Transverse colon (tissue), 4 donors: ENCODE measurements around the gene TUBA3E. TPM values are rescaled to one million over a fixed set of nuclear protein-coding genes. Genes with fewer than 3 reads are reported as not detected.
A peak's percentile ranks its signal among the peaks of the same experiment; 100 is the strongest.
"Not testable (repeated sequence)": the region's sequence is repeated elsewhere in the genome, so short reads cannot be mapped to it uniquely, and the experiment has no call there.

Source experiments
- DNase-seq: peaks from one replicate; pipeline ENCODE4 v3.0.0-alpha.2; 2019
- H3K27ac ChIP-seq, 4 donors: fragments of 200-600 bp; sonication (generic); 2 replicates each; pipeline ENCODE4 v1.5.1; 2016 to 2018; ENCODE audit warnings: inconsistent platforms in 4 of 4
- H3K27me3 ChIP-seq: fragments of 200-600 bp; sonication (generic); 2 replicates; pipeline ENCODE4 v1.5.1; 2017; ENCODE audit warnings: inconsistent platforms
- H3K36me3 ChIP-seq, 4 donors: fragments of 200-600 bp; sonication (generic); 2 replicates each; pipeline ENCODE4 v1.5.1; 2017 to 2019; ENCODE audit warnings: inconsistent platforms in 4 of 4
- H3K4me1 ChIP-seq, 4 donors: fragments of 200-600 bp; sonication (generic); 2 replicates each; pipeline ENCODE4 v1.5.1; 2017 to 2020; ENCODE audit warnings: inconsistent platforms in 4 of 4
- H3K4me3 ChIP-seq, 4 donors: fragments of 200-600 bp; sonication (generic); 1 replicate in 1 of 4; 2 replicates in 3 of 4; pipeline versions ENCODE4 v1.5.1 to v1.6.1; 2017 to 2019; ENCODE audit warnings: inconsistent platforms in 4 of 4
- H3K9me3 ChIP-seq, 2 donors: fragments of 200-600 bp; sonication (generic); 2 replicates each; pipeline ENCODE4 v1.5.1; 2017 to 2019; ENCODE audit warnings: inconsistent platforms in 2 of 2
- CTCF ChIP-seq, 5 experiments: fragments of 200-600 bp in 3 of 5; fragments of 450-650 bp in 2 of 5; sonication (generic) in 3 of 5; IDR thresholded peaks; 1 replicate in 2 of 5; 2 replicates in 3 of 5; pipeline ENCODE4 v1.5.1; 2016 to 2017; ENCODE audit warnings: antibody characterized with exemption in 5 of 5, inconsistent platforms in 3 of 5, mild to moderate bottlenecking in 2 of 5, moderate library complexity in 1 of 5
- EP300 ChIP-seq: sonication (generic); formaldehyde crosslinking; IDR thresholded peaks from one replicate; pipeline ENCODE4 v1.6.1; 2017; ENCODE audit warnings: antibody characterized with exemption, low read depth
- POLR2A ChIP-seq: fragments of 450-650 bp; IDR thresholded peaks from one replicate; pipeline ENCODE4 v1.6.1; 2016; ENCODE audit warnings: antibody characterized with exemption, mild to moderate bottlenecking, moderate library complexity
- POLR2AphosphoS5 ChIP-seq, 3 donors: sonication (generic); formaldehyde crosslinking; IDR thresholded peaks; one replicate each; pipeline ENCODE4 v1.6.1; 2016; ENCODE audit warnings: antibody characterized with exemption in 3 of 3
- WGBS, 2 donors: methylation state at CpG; one replicate each; pipeline ENCODE4 v1.1.5; 2018; ENCODE audit warnings: low coverage in 1 of 2; 5-methylcytosine and 5-hydroxymethylcytosine counted together
- in situ Hi-C, 4 donors: fragments of 200-750 bp; cut with MboI; loops; one replicate each; pipeline versions ENCODE4 v1.15.0 to v1.15.1; 2017; ENCODE audit warnings: low sequenced_read_pairs in 3 of 4, low pct_ligation_motif_present in 1 of 4, low pct_unique_long_range_greater_than_20kb in 1 of 4
- intact Hi-C: fragments of 100-400 bp; cut with DNase I; formaldehyde crosslinking; loops from one replicate; pipeline ENCODE4 v1.15.1; 2023; ENCODE audit warnings: low total_unique reads
- total RNA-seq, 4 donors: library from RNA; depleted of rRNA; stranded (reverse); fragments of >200 nt; gene quantifications; one replicate each; pipeline ENCODE4 v1.1.0, GENCODE V29; 2016

Gene TUBA3E
- total RNA-seq, 4 donors from 2014 or later = 0.27 TPM; not detected in 3

GRCh38 chr2:130183512-130184373, 14.5 kb downstream of the TUBA3E start:
- H3K27ac ChIP-seq = peak overlapping the region; percentile 71 to 97 (median 92)
- H3K27me3 ChIP-seq = no peaks in the 10 kb centered on the region
- WGBS, 2 donors = 76% methylated on average over 26 of the region's 26 CpGs; no CpG with 5 or more reads in 1 of the 2 donors
- peaks cover 15 to 23% (median 22%) of the 10 kb centered on the region in 4 donors for H3K4me1 ChIP-seq
- no peak for TF ChIP-seq POLR2A
- TF ChIP-seq EP300 = no peak
- intact Hi-C loops = loop anchor here (10.0 kb wide), 1 partner anchor 151 kb away; no protein-coding TSS in a partner anchor
- no peaks in the 10 kb centered on the region for H3K9me3 ChIP-seq
- in situ Hi-C loops = loop anchor here in 1 of 4 donors (10.0 kb wide), 1 partner anchor 151 kb away; no protein-coding TSS in a partner anchor
- DNase-seq = no peak
- peak overlapping the region in 2 of 4 donors; percentile 93 to 96 for H3K4me3 ChIP-seq
- H3K36me3 ChIP-seq = no peaks in the 10 kb centered on the region

- 30% methylated on average over 17 of the region's 23 CpGs; no CpG with 5 or more reads in 1 of the 2 donors for WGBS, 2 donors
- Histone ChIP-seq H3K4me1 (peaks cover 15 to 23% (median 22%) of the 10 kb centered on the region in 4 donors), H3K4me3 (peak overlapping the region; percentile 18 to 98 (median 94)), H3K27ac (peak overlapping the region; percentile 71 to 97 (median 92))
- in situ Hi-C loops = loop anchor here in 1 of 4 donors (10.0 kb wide), 1 partner anchor 152 kb away; no protein-coding TSS in a partner anchor
- not testable (repeated sequence) for H3K27me3 ChIP-seq, DNase-seq, H3K36me3 ChIP-seq, H3K9me3 ChIP-seq
- intact Hi-C loops = loop anchor here (10.0 kb wide), 1 partner anchor 152 kb away; no protein-coding TSS in a partner anchor
Measured at GRCh38 chr2:130182826-130183511, 15.3 kb downstream of the TUBA3E start.

GRCh38 chr2:130181880-130182682, 16.2 kb downstream of the TUBA3E start, which contains the start of gene MZT2B:
TSS of gene MZT2B (plus strand) at chr2:130182262. CDS start at chr2:130182283, 21 bp downstream.
- intact Hi-C loops = loop anchor here (10.0 kb wide), 1 partner anchor 153 kb away; no protein-coding TSS in a partner anchor

GRCh38 chr2:130181325-130181879, 16.8 kb downstream of the TUBA3E start, which contains the start of gene SMPD4:
TSS of gene SMPD4 (minus strand) at chr2:130181602. CDS start at chr2:130176592, 5,010 bp downstream.
- Histone ChIP-seq H3K9me3 (no peaks in the 10 kb centered on the region), H3K4me1 (peaks cover 15 to 23% (median 22%) of the 10 kb centered on the region in 4 donors), H3K27me3 (no peaks in the 10 kb centered on the region), H3K4me3 (peak within 1 kb of the TSS; percentile 83 to 98 (median 94)), H3K36me3 (no peaks in the 10 kb centered on the region), H3K27ac (peak within 1 kb of the TSS; percentile 87 to 97 (median 93))
- TF ChIP-seq POLR2A (peak; percentile 55), POLR2AphosphoS5 (IDR thresholded peaks at IDR 0.05) (peak; percentile 66 to 79 (median 75)), CTCF (IDR thresholded peaks at IDR 0.05) (no peak), EP300 (no peak)
- in situ Hi-C loops = loop anchor here in 1 of 4 donors (10.0 kb wide), 1 partner anchor 153 kb away; no protein-coding TSS in a partner anchor
- peak; percentile 98 for DNase-seq
- intact Hi-C loops = loop anchor here (10.0 kb wide), 1 partner anchor 153 kb away; no protein-coding TSS in a partner anchor
- 1% methylated on average over 52 of the region's 55 CpGs; no CpG with 5 or more reads in 1 of the 2 donors for WGBS, 2 donors

More at GRCh38 chr2:130181880-130182682, 16.2 kb downstream of the TUBA3E start, which contains the start of gene MZT2B:
- in situ Hi-C loops = loop anchor here in 1 of 4 donors (10.0 kb wide), 1 partner anchor 153 kb away; no protein-coding TSS in a partner anchor
- not testable (repeated sequence) for H3K27me3 ChIP-seq, H3K9me3 ChIP-seq, H3K36me3 ChIP-seq
- Histone ChIP-seq H3K27ac (peak within 1 kb of the TSS; percentile 87 to 97 (median 93)), H3K4me1 (peaks cover 15 to 23% (median 22%) of the 10 kb centered on the region in 4 donors), H3K4me3 (peak within 1 kb of the TSS; percentile 83 to 98 (median 94))
- 1% methylated on average over 25 of the region's 86 CpGs; no CpG with 5 or more reads in 1 of the 2 donors for WGBS, 2 donors
- DNase-seq = peak; percentile 92
- peak; percentile 52 for TF ChIP-seq POLR2A
- TF ChIP-seq CTCF (IDR thresholded peaks at IDR 0.05) = peak; percentile 74 to 90 (median 78)
- peak in 2 of 3 donors; percentile 28 to 52 for TF ChIP-seq POLR2AphosphoS5 (IDR thresholded peaks at IDR 0.05)

- peak overlapping the region; percentile 83 to 98 (median 94) for H3K4me3 ChIP-seq
- WGBS, 2 donors = 17 to 27% methylated on average over 12 to 38 of the region's 38 CpGs
- in situ Hi-C loops = loop anchor here in 1 of 4 donors (10.0 kb wide), 1 partner anchor 154 kb away; no protein-coding TSS in a partner anchor
Measured at GRCh38 chr2:130180404-130181324, 17.6 kb downstream of the TUBA3E start.

GRCh38 chr2:130174866-130175265, 23.4 kb downstream of the TUBA3E start:
- DNase-seq, H3K27ac ChIP-seq, H3K4me3 ChIP-seq, H3K36me3 ChIP-seq, H3K4me1 ChIP-seq, H3K9me3 ChIP-seq, intact Hi-C loops, H3K27me3 ChIP-seq: not testable (repeated sequence)
- WGBS, 2 donors = 60 to 81% methylated on average over 2 to 5 of the region's 5 CpGs
- in situ Hi-C loops = loop anchor here in 3 of 4 donors (10.0 to 25.0 kb wide), 2 partner anchors 160 to 162 kb away; partner anchors contain the start of gene IMP4 (in 2 of the 3)

More at GRCh38 chr2:130180404-130181324, 17.6 kb downstream of the TUBA3E start:
- H3K27me3 ChIP-seq, H3K9me3 ChIP-seq, H3K36me3 ChIP-seq, DNase-seq: not testable (repeated sequence)
- Histone ChIP-seq H3K27ac (peak overlapping the region; percentile 87 to 97 (median 93)), H3K4me1 (peaks cover 15 to 23% (median 22%) of the 10 kb centered on the region in 4 donors)
- intact Hi-C loops = loop anchor here (10.0 kb wide), 1 partner anchor 154 kb away; no protein-coding TSS in a partner anchor
